HFFc6 (cell line): ENCODE results near the gene CFAP74. TPM values are rescaled to one million over a fixed set of nuclear protein-coding genes. Genes with fewer than 3 reads are reported as not detected.
A peak's percentile ranks its signal among the peaks of the same experiment; 100 is the strongest.

ENCODE experiments used
- DNase-seq: peaks from one replicate; pipeline ENCODE4 v3.0.0-alpha.2; 2018
- H3K27ac Mint-ChIP-seq: 2 replicates; pipeline ENCODE4 v1.8.0; 2020; ENCODE audit warnings: mild to moderate bottlenecking, mixed read lengths
- H3K27me3 Mint-ChIP-seq: 2 replicates; pipeline ENCODE4 v1.8.0; 2021; ENCODE audit warnings: mild to moderate bottlenecking, moderate library complexity, mixed read lengths; ENCODE audit not compliant: insufficient read depth
- H3K36me3 Mint-ChIP-seq: 2 replicates; pipeline ENCODE4 v1.8.0; 2021; ENCODE audit warnings: low read depth, mixed read lengths
- H3K4me1 Mint-ChIP-seq: 2 replicates; pipeline ENCODE4 v1.8.0; 2020; ENCODE audit warnings: low read depth, mixed read lengths
- H3K4me3 Mint-ChIP-seq: 2 replicates; pipeline ENCODE4 v1.8.0; 2020; ENCODE audit warnings: mild to moderate bottlenecking, moderate library complexity, mixed read lengths
- H3K9me3 Mint-ChIP-seq: 2 replicates; pipeline ENCODE4 v1.8.0; 2020; ENCODE audit warnings: mild to moderate bottlenecking, mixed read lengths
- CTCF ChIP-seq: fragments of 200-600 bp; sonication (generic); IDR thresholded peaks from 2 replicates; pipeline ENCODE4 v1.5.0; 2021; ENCODE audit warnings: antibody characterized with exemption, mild to moderate bottlenecking
- total RNA-seq, 6 experiments: library from RNA; stranded (reverse); fragmentation: NEBNext Ultra II Directional; extraction: Animal tissue kit (Norgen Biotek cat#: 25700); gene quantifications; 2 replicates in 1 of 6; 3 replicates in 5 of 6; pipeline ENCODE4 v1.2.3, GENCODE V29; 2021

CFAP74 gene
- total RNA-seq, 6 experiments from 2014 or later, result not detected

- Mint-ChIP-seq H3K27ac (no peak overlapping the region), H3K9me3 (no peaks in the 10 kb centered on the region), H3K36me3 (no peaks in the 10 kb centered on the region), H3K27me3 (peaks cover 30% of the 10 kb centered on the region), H3K4me1 (no peaks in the 10 kb centered on the region), H3K4me3 (no peak overlapping the region)
- no peak for TF ChIP-seq CTCF
- no peak for DNase-seq
Observed at GRCh38 chr1:2046953-2047748, 43.6 kb upstream of the CFAP74 start.

GRCh38 chr1:2046174-2046917 is 42.8 kb upstream of the CFAP74 start:
- no peak overlapping the region for H3K4me3 Mint-ChIP-seq
- no peak overlapping the region for H3K27ac Mint-ChIP-seq
- peak; percentile 75 for TF ChIP-seq CTCF
- H3K4me1 Mint-ChIP-seq, result no peaks in the 10 kb centered on the region
- DNase-seq, result no peak
- no peaks in the 10 kb centered on the region for H3K36me3 Mint-ChIP-seq
- H3K27me3 Mint-ChIP-seq, result peaks cover 26% of the 10 kb centered on the region
- H3K9me3 Mint-ChIP-seq, result no peaks in the 10 kb centered on the region

GRCh38 chr1:2045468-2046173 is 42.0 kb upstream of the CFAP74 start:
- no peaks in the 10 kb centered on the region for H3K36me3 Mint-ChIP-seq

GRCh38 chr1:2044510-2045319 is 41.1 kb upstream of the CFAP74 start:
- TF ChIP-seq CTCF, result peak; percentile 89
- no peaks in the 10 kb centered on the region for H3K4me1 Mint-ChIP-seq
- H3K4me3 Mint-ChIP-seq, result no peak overlapping the region
- H3K27me3 Mint-ChIP-seq, result peaks cover 32% of the 10 kb centered on the region
- no peak overlapping the region for H3K27ac Mint-ChIP-seq
- H3K9me3 Mint-ChIP-seq, result no peaks in the 10 kb centered on the region
- peak; percentile 19 for DNase-seq
- no peaks in the 10 kb centered on the region for H3K36me3 Mint-ChIP-seq

More at GRCh38 chr1:2045468-2046173, 42.0 kb upstream of the CFAP74 start:
- peaks cover 24% of the 10 kb centered on the region for H3K27me3 Mint-ChIP-seq
- no peak for DNase-seq
- TF ChIP-seq CTCF, result no peak
- no peak overlapping the region for H3K4me3 Mint-ChIP-seq
- H3K9me3 Mint-ChIP-seq, result no peaks in the 10 kb centered on the region
- H3K27ac Mint-ChIP-seq, result no peak overlapping the region
- H3K4me1 Mint-ChIP-seq, result no peaks in the 10 kb centered on the region

- H3K4me1 Mint-ChIP-seq, result no peaks in the 10 kb centered on the region
- no peak for TF ChIP-seq CTCF
- H3K9me3 Mint-ChIP-seq, result no peaks in the 10 kb centered on the region
- H3K27ac Mint-ChIP-seq, result no peak overlapping the region
- no peaks in the 10 kb centered on the region for H3K36me3 Mint-ChIP-seq
- no peak for DNase-seq
- H3K4me3 Mint-ChIP-seq, result no peak overlapping the region
- H3K27me3 Mint-ChIP-seq, result peaks cover 33% of the 10 kb centered on the region
Observed at GRCh38 chr1:2043886-2044285, 40.3 kb upstream of the CFAP74 start.
